Naive thymus-derived CD4-positive, alpha-beta T cell (primary cell): ENCODE data around the gene LDLRAD4. TPM values are rescaled to one million over a fixed set of nuclear protein-coding genes. Genes with fewer than 3 reads are reported as not detected.
A peak's percentile ranks its signal among the peaks of the same experiment; 100 is the strongest.

Source experiments
- ATAC-seq: fragments of 150-1000 bp; cut with Tn5 transposase; 2 replicates; pipeline ENCODE4 v1.10.0; 2021; ENCODE audit warnings: mild to moderate bottlenecking, moderate library complexity
- CTCF ChIA-PET: fragments of 350-600 bp; sonication (Branson Sonifier 250); formaldehyde crosslinking; loops from one replicate; lab custom pipeline; 2021; ENCODE audit warnings: antibody characterized with exemption; lab: Charles Lee
- POLR2A ChIA-PET: fragments of 350-600 bp; sonication (Branson Sonifier 250); formaldehyde crosslinking; loops from one replicate; lab custom pipeline; 2021; ENCODE audit warnings: antibody characterized with exemption, inconsistent platforms; lab: Charles Lee
- DNase-seq, 9 donors: peaks; one replicate each; pipeline versions ENCODE4 v3.0.0 to v3.0.0-alpha.2; 2020 to 2022; ENCODE audit warnings: mixed read lengths in 1 of 9
- H3K27ac ChIP-seq: one replicate; pipeline ENCODE4 v1.7.0; 2013; ENCODE audit warnings: mild to moderate bottlenecking, low read depth, low read length, moderate library complexity
- H3K27me3 ChIP-seq, 2 donors: one replicate each; pipeline ENCODE4 v1.7.0; 2013; ENCODE audit warnings: low read length in 2 of 2, mild to moderate bottlenecking in 2 of 2, moderate library complexity in 2 of 2; ENCODE audit not compliant: control insufficient read depth in 2 of 2, insufficient read depth in 2 of 2
- H3K36me3 ChIP-seq, 3 experiments: 1 replicate in 2 of 3; 2 replicates in 1 of 3; pipeline ENCODE4 v1.7.0; 2013; ENCODE audit warnings: low read length in 3 of 3, mild to moderate bottlenecking in 3 of 3, moderate library complexity in 1 of 3; ENCODE audit not compliant: insufficient read depth in 3 of 3, control insufficient read depth in 2 of 3
- H3K4me1 ChIP-seq, 2 donors: one replicate each; pipeline ENCODE4 v1.7.0; 2013; ENCODE audit warnings: low read length in 2 of 2, mild to moderate bottlenecking in 2 of 2, moderate library complexity in 1 of 2; ENCODE audit not compliant: control insufficient read depth in 2 of 2, insufficient read depth in 2 of 2
- H3K4me3 ChIP-seq: 2 replicates; pipeline ENCODE4 v1.7.0; 2013; ENCODE audit warnings: mild to moderate bottlenecking, low read length
- H3K9me3 ChIP-seq, 3 experiments: 1 replicate in 2 of 3; 2 replicates in 1 of 3; pipeline ENCODE4 v1.7.0; 2013; ENCODE audit warnings: low read length in 3 of 3; ENCODE audit not compliant: control insufficient read depth in 2 of 3
- H3K27ac Mint-ChIP-seq, 9 donors: one replicate each; pipeline ENCODE4 v1.8.0; 2020 to 2022; ENCODE audit warnings: mixed read lengths in 9 of 9, mild to moderate bottlenecking in 8 of 9, moderate library complexity in 5 of 9, inconsistent platforms in 2 of 9
- H3K27me3 Mint-ChIP-seq, 5 donors: one replicate each; pipeline ENCODE4 v1.8.0; 2021 to 2022; ENCODE audit warnings: mixed read lengths in 5 of 5, mild to moderate bottlenecking in 1 of 5
- H3K36me3 Mint-ChIP-seq, 5 donors: one replicate each; pipeline ENCODE4 v1.8.0; 2020 to 2022; ENCODE audit warnings: mixed read lengths in 5 of 5, mild to moderate bottlenecking in 3 of 5, inconsistent platforms in 1 of 5
- H3K4me1 Mint-ChIP-seq, 7 donors: one replicate each; pipeline ENCODE4 v1.8.0; 2020 to 2022; ENCODE audit warnings: mixed read lengths in 7 of 7, mild to moderate bottlenecking in 3 of 7, inconsistent platforms in 1 of 7
- H3K4me3 Mint-ChIP-seq, 10 donors: one replicate each; pipeline ENCODE4 v1.8.0; 2020 to 2022; ENCODE audit warnings: mild to moderate bottlenecking in 10 of 10, mixed read lengths in 10 of 10, moderate library complexity in 6 of 10, inconsistent platforms in 2 of 10
- H3K9me3 Mint-ChIP-seq, 11 donors: one replicate each; pipeline ENCODE4 v1.8.0; 2020 to 2022; ENCODE audit warnings: mixed read lengths in 11 of 11, mild to moderate bottlenecking in 4 of 11, inconsistent platforms in 1 of 11, moderate library complexity in 1 of 11
- intact Hi-C, 2 donors: fragments of 100-400 bp; cut with micrococcal nuclease; formaldehyde crosslinking; loops; one replicate each; pipeline ENCODE4 v1.15.1; 2023
- polyA plus RNA-seq, 2 donors: library from polyadenylated mRNA; unstranded; fragments of 300-500 nt; fragmentation: Illumina TruSeq; gene quantifications; one replicate each; pipeline ENCODE4 v1.2.3, GENCODE V29; 2021
- total RNA-seq, 6 experiments: library from RNA in 5 of 6; stranded (reverse) in 5 of 6; gene quantifications; 1 replicate in 5 of 6; 2 replicates in 1 of 6; pipeline ENCODE4 v1.2.3 and lab custom pipeline; 2021 to 2026

Gene LDLRAD4
- total and polyA plus RNA-seq, 7 experiments from 2014 or later, result 13.0 to 84.3 (median 53.7) TPM

- intact Hi-C loops, result no loop called here
Observed at GRCh38 chr18:13455960-13456481, 237.5 kb downstream of the LDLRAD4 start.

GRCh38 chr18:13456736-13457271 lies 238.2 kb downstream of the LDLRAD4 start:
- no peaks in the 10 kb centered on the region for H3K36me3 ChIP-seq
- peaks cover 12 to 21% of the 10 kb centered on the region in 2 donors for H3K4me1 ChIP-seq
- no peak overlapping the region for H3K27ac ChIP-seq
- Mint-ChIP-seq H3K27ac (peak overlapping the region in 6 of 9 donors; percentile 12 to 80 (median 58)), H3K27me3 (no peaks in the 10 kb centered on the region), H3K4me1 (peaks cover 33 to 70% (median 56%) of the 10 kb centered on the region in 7 donors), H3K9me3 (peaks cover 0 to 6% (median 0%) of the 10 kb centered on the region in 11 donors), H3K4me3 (peak overlapping the region in 5 of 10 donors; percentile 7 to 62 (median 41)), H3K36me3 (peaks cover 0 to 26% (median 3%) of the 10 kb centered on the region in 5 donors)
- peak in 1 of 9 donors; percentile 16 for DNase-seq
- no peak overlapping the region for H3K4me3 ChIP-seq
- POLR2A ChIA-PET, result interaction anchor here (1.4 kb wide), 1 partner anchor 8 kb away, joined by 3 read pairs; no protein-coding TSS in a partner anchor
- no peaks in the 10 kb centered on the region for H3K9me3 ChIP-seq
- H3K27me3 ChIP-seq, result no peaks in the 10 kb centered on the region
- ATAC-seq, result no peak
- CTCF ChIA-PET, result interaction anchor here (0.6 kb wide), 2 partner anchors 11 to 41 kb away, joined by 3 to 5 read pairs; no protein-coding TSS in a partner anchor
- intact Hi-C loops, result no loop called here

More at GRCh38 chr18:13455960-13456481, 237.5 kb downstream of the LDLRAD4 start:
- Histone ChIP-seq H3K4me1 (peaks cover 12 to 15% of the 10 kb centered on the region in 2 donors), H3K4me3 (no peak overlapping the region), H3K9me3 (no peaks in the 10 kb centered on the region), H3K27ac (no peak overlapping the region), H3K36me3 (no peaks in the 10 kb centered on the region), H3K27me3 (no peaks in the 10 kb centered on the region)
- H3K4me3 Mint-ChIP-seq, result peak overlapping the region; percentile 23 to 84 (median 60)
- DNase-seq (no peak), ATAC-seq (no peak)
- peaks cover 0 to 6% (median 0%) of the 10 kb centered on the region in 11 donors for H3K9me3 Mint-ChIP-seq
- H3K36me3 Mint-ChIP-seq, result peaks cover 0 to 22% (median 3%) of the 10 kb centered on the region in 5 donors
- no peaks in the 10 kb centered on the region for H3K27me3 Mint-ChIP-seq
- H3K27ac Mint-ChIP-seq, result peak overlapping the region in 7 of 9 donors; percentile 2 to 81 (median 41)
- POLR2A ChIA-PET, result interaction anchor here (0.7 to 1.4 kb wide), 2 partner anchors 9 to 11 kb away, joined by 3 read pairs; no protein-coding TSS in a partner anchor
- peaks cover 34 to 68% (median 56%) of the 10 kb centered on the region in 7 donors for H3K4me1 Mint-ChIP-seq
- CTCF ChIA-PET, result no interaction called here

- no peak for DNase-seq
Observed at GRCh38 chr18:13457327-13457726, 238.8 kb downstream of the LDLRAD4 start.

DNA sequence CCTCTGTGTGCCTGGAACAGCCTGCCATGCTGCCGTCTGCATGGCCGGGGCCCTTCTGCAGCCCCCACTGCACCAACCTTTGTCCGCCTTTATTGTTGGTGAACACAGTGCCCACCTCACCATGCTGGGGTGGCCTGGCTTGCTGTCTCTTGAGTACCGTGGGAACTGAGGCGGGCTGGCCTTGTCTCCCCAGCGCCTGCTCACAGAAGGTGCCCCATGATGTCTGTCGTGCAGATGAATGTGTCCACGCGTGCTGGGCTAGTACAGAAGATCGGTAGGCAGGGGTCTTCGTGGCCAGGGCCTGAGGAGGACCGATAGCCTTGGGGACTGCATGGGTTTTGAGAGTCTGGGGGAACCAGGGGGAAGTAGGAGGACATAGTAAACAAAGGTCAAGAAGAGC lies 242.4 kb downstream of the LDLRAD4 start:
- peak overlapping the region in 8 of 9 donors; percentile 15 to 95 (median 83) for H3K27ac Mint-ChIP-seq
- ChIA-PET POLR2A (no interaction called here), CTCF (no interaction called here)
- H3K4me3 Mint-ChIP-seq, result peak overlapping the region in 6 of 10 donors; percentile 29 to 50 (median 38)
- H3K27me3 Mint-ChIP-seq, result no peaks in the 10 kb centered on the region
- peaks cover 0 to 38% (median 3%) of the 10 kb centered on the region in 5 donors for H3K36me3 Mint-ChIP-seq
- ATAC-seq (no peak), DNase-seq (no peak)
- Histone ChIP-seq H3K4me1 (peaks cover 25 to 49% of the 10 kb centered on the region in 2 donors), H3K27ac (no peak overlapping the region), H3K9me3 (no peaks in the 10 kb centered on the region), H3K36me3 (no peaks in the 10 kb centered on the region), H3K27me3 (no peaks in the 10 kb centered on the region), H3K4me3 (no peak overlapping the region)
- intact Hi-C loops, result loop anchor here (10.0 kb wide), 2 partner anchors 154 to 264 kb away; partner anchors contain the start of genes FAM210A (in 1 of the 2) and RNMT (in 1 of the 2)
- H3K4me1 Mint-ChIP-seq, result peaks cover 41 to 85% (median 70%) of the 10 kb centered on the region in 7 donors
- peaks cover 0 to 6% (median 0%) of the 10 kb centered on the region in 11 donors for H3K9me3 Mint-ChIP-seq

More at GRCh38 chr18:13457327-13457726, 238.8 kb downstream of the LDLRAD4 start:
- Histone ChIP-seq H3K4me3 (no peak overlapping the region), H3K27me3 (no peaks in the 10 kb centered on the region), H3K9me3 (no peaks in the 10 kb centered on the region), H3K27ac (no peak overlapping the region), H3K4me1 (peaks cover 12 to 26% of the 10 kb centered on the region in 2 donors), H3K36me3 (no peaks in the 10 kb centered on the region)
- peak overlapping the region in 2 of 9 donors; percentile 53 to 80 for H3K27ac Mint-ChIP-seq
- H3K9me3 Mint-ChIP-seq, result peaks cover 0 to 6% (median 0%) of the 10 kb centered on the region in 11 donors
- ChIA-PET CTCF (interaction anchor here (0.6 kb wide), 2 partner anchors 10 to 40 kb away, joined by 3 to 5 read pairs; no protein-coding TSS in a partner anchor), POLR2A (no interaction called here)
- ATAC-seq, result no peak
- no peak overlapping the region for H3K4me3 Mint-ChIP-seq
- peaks cover 0 to 26% (median 3%) of the 10 kb centered on the region in 5 donors for H3K36me3 Mint-ChIP-seq
- intact Hi-C loops, result no loop called here
- H3K4me1 Mint-ChIP-seq, result peaks cover 33 to 75% (median 56%) of the 10 kb centered on the region in 7 donors
- H3K27me3 Mint-ChIP-seq, result no peaks in the 10 kb centered on the region

DNA sequence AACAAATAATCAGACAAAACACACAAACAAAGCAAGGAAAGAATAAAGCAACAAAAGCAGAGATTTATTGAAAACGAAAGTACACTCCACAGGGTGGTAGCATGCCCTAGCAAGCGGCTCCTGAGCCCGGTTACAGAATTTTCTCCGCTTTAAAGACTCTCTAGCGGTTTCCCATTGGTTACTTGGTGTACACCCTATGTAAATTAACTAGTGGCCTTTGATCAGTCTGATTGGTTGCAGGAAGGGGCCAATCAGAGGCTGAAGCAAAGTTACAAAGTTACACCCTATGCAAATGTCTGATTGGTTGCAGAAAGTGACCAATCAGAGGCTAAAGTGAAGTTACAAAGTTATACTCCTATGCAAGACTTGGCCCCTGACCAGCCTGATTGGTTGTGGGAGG lies 242.9 kb downstream of the LDLRAD4 start:
- no peaks in the 10 kb centered on the region for H3K9me3 ChIP-seq
- Mint-ChIP-seq H3K9me3 (peaks cover 1 to 7% (median 2%) of the 10 kb centered on the region in 11 donors), H3K27me3 (no peaks in the 10 kb centered on the region), H3K4me3 (peak overlapping the region in 5 of 10 donors; percentile 29 to 50 (median 39)), H3K4me1 (peaks cover 41 to 85% (median 70%) of the 10 kb centered on the region in 7 donors), H3K36me3 (peaks cover 2 to 42% (median 5%) of the 10 kb centered on the region in 5 donors), H3K27ac (peak overlapping the region in 8 of 9 donors; percentile 59 to 95 (median 90))
- no peaks in the 10 kb centered on the region for H3K27me3 ChIP-seq
- H3K27ac ChIP-seq, result no peak overlapping the region
- intact Hi-C loops, result loop anchor here (10.0 kb wide), 2 partner anchors 153 to 263 kb away; partner anchors contain the start of genes FAM210A (in 1 of the 2) and RNMT (in 1 of the 2)
- DNase-seq (no peak), ATAC-seq (no peak)
- no peaks in the 10 kb centered on the region for H3K36me3 ChIP-seq
- H3K4me1 ChIP-seq, result peaks cover 21 to 45% of the 10 kb centered on the region in 2 donors
- ChIA-PET POLR2A (no interaction called here), CTCF (no interaction called here)
- no peak overlapping the region for H3K4me3 ChIP-seq

DNA sequence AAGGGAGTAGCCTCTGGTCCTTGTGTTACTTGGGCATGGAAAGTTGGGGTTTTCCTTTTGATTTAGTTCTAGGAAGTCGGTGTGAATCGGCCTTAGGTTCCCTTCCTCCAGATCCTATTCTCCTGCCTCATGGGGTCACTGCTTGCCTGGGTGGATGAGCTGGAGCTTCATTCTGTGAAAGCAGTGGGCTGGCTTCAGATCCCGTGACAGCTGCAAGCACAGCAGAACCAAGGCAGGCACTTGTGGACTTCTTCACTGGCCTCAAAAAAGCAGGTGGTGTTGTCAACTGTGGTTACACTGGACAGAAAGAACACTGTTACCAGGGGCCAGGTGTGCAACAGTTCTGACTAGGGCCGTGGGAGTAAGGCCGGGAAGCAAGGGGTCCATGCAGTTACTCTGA lies 243.4 kb downstream of the LDLRAD4 start:
- intact Hi-C loops, result loop anchor here (10.0 kb wide), 2 partner anchors 153 to 263 kb away; partner anchors contain the start of genes FAM210A (in 1 of the 2) and RNMT (in 1 of the 2)
- H3K9me3 Mint-ChIP-seq, result peaks cover 3 to 10% (median 6%) of the 10 kb centered on the region in 11 donors
- POLR2A ChIA-PET, result interaction anchor here (1.1 kb wide), 1 partner anchor 10 kb away, joined by 3 read pairs; no protein-coding TSS in a partner anchor
- peaks cover 16 to 45% of the 10 kb centered on the region in 2 donors for H3K4me1 ChIP-seq
- peak overlapping the region in 6 of 10 donors; percentile 13 to 69 (median 36) for H3K4me3 Mint-ChIP-seq
- H3K27ac Mint-ChIP-seq, result peak overlapping the region in 8 of 9 donors; percentile 59 to 96 (median 90)
- H3K4me1 Mint-ChIP-seq, result peaks cover 41 to 85% (median 70%) of the 10 kb centered on the region in 7 donors
- H3K4me3 ChIP-seq, result no peak overlapping the region
- no peaks in the 10 kb centered on the region for H3K27me3 ChIP-seq
- DNase-seq (no peak), ATAC-seq (no peak)
- H3K27me3 Mint-ChIP-seq, result no peaks in the 10 kb centered on the region
- CTCF ChIA-PET, result no interaction called here
- H3K9me3 ChIP-seq, result no peaks in the 10 kb centered on the region
- no peak overlapping the region for H3K27ac ChIP-seq
- H3K36me3 ChIP-seq, result no peaks in the 10 kb centered on the region
- H3K36me3 Mint-ChIP-seq, result peaks cover 6 to 47% (median 9%) of the 10 kb centered on the region in 5 donors
